ENCODE results near the gene AQP2.

The AQP2 gene

DNA sequence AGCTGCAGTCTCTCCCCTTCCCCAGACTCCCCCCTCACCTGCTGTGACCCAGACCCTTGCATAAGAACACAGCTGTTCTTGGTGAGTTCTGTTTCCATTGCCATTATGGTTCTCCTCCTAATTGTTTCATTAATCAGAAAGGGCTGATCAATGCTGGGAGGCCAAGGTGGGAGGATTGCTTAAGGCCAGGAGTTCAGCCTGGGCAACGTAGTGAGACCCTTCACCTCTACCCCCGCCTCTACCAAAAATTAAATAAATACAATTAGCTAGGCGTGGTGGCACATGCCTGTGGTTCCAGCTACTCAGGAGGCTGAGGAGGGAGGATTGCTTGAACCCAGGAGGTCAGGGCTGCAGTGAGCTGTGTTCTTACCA lies 29.6 kb upstream of the AQP2 start:
- no peak for DNase-seq

DNA sequence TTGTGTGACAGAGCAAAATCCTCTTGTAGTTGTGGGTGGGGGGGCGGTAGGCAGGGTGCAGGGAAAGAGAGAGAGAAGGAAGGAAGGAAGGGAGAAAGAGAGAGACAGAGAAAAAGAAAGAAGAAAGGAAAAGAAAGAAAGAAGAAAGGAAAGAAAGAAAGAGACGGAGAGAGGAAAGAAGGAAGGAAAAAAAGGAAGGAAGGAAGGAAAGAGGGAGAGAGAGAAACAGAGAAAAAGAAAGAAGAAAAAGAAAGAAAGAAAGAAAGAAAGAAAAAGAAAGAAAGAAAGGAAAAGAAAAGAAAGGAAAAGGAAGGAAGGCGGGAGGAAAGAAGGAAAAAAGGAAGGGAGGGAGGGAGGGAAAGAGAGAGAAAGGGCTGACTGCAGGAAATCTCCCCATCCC lies 29.2 kb upstream of the AQP2 start:
- DNase-seq, result no peak

DNA sequence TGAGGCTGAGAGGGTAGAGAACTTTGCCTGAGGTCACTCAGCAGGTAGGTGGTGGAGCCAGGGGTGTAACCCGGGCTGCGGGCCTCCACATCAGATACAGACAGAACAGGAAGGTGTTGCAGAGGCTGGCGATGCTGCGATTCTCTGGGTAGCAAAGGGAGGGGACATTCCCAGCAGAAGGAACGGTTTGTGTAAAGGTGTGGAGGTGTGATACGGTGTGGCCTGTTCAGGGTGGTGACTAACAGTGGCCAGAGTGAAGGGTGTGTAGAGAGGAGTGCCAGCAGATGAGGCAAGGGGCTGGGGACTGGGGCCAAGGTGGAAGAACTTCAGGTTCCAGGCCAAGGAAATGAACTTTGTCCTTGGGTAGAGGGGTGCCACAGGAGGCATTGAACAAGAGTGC lies 28.6 kb upstream of the AQP2 start:
- no peak for DNase-seq

DNA sequence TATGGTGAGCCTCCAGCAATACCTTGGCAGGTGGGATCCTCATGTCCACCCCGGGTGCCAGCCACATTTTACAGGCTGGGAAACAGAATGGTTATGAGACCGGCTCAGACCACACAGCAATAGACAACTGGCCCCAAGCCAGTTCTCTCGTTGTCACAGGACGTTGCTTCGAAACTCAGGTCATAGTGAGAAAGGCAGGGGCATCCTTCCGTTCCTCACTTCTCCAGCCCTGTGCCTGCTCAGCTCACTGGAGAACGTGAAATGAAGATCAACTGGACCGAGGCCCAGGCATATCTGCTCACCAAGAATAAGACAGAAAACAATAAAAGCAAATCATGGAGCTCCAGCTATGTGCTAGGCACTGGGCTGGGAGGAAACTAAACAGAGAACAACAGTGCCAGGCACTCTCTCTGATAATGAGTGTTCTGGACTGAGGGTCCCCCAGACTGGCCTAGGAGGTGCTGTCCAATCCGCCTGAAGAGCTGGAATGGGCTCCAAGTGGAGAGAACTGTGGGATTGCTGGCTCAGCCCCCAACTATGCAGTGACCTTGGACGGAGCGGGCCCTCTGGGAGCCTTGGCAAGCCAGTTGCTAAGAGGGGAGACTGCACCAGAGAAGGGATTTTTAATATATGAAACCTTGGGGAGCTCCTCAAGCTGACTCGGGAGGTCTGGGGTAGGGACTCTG lies 28.0 kb upstream of the AQP2 start:
- no peak for DNase-seq

DNA sequence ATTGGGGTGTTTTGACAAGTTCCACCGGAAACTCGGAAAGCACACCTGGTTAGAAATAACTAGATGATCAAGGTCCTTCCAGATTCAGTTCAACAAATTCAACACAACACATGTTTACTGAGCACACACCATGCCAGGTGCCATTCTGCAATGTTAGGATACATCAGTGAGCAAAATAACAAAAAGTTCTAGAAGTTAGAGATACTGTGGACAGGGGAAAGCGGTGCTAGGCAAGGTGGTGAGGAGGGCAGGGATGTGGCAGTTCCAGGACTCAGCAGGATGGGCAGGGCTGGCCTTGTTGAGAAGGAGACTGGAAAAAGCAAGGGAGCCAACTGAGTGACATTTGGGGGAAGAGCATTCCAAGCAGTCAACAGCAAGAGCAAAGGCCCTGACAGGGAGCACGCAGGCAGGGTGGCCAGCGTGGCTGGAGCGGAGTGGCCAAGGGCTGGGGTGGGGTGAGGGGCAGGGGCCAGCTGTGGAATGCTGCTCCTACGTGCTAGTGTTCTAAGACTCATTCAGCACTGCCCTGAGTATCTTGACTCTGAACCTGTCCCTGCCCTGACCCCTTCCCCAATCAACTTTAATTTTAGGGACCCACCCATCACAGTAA lies 27.4 kb upstream of the AQP2 start:
- DNase-seq, result no peak

DNA sequence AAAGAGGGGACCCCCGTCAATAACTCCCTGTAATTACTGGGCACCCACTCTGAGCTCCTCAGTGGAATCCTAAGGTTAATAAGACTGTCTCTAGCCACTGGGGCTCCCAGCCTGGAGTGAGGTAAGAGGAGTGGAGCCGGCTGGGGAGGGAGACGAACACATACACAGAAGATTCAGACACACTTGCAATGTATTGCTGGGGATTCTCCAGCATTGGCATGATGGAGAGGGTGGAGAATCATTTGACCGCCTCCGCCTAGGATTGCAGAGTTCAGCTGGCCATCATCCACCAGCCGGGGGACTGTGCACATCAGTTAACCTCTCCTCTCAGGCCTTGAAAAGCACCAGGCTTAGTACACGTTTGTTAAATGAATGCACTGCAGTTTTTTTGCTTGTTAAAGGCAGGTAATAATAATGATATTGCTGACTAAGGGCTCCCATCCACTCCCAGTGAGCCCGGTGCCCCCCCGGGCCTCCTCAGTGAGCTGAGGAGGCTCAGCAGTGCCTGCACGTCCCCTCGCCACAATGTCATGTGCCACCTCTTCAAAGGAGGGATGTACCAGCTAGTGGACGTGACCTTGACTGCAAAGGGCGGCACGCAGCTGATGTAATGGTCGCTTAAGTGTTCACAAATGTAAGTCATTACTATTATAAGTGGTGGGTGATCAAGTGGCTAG lies 26.5 kb upstream of the AQP2 start:
- DNase-seq, result no peak

DNA sequence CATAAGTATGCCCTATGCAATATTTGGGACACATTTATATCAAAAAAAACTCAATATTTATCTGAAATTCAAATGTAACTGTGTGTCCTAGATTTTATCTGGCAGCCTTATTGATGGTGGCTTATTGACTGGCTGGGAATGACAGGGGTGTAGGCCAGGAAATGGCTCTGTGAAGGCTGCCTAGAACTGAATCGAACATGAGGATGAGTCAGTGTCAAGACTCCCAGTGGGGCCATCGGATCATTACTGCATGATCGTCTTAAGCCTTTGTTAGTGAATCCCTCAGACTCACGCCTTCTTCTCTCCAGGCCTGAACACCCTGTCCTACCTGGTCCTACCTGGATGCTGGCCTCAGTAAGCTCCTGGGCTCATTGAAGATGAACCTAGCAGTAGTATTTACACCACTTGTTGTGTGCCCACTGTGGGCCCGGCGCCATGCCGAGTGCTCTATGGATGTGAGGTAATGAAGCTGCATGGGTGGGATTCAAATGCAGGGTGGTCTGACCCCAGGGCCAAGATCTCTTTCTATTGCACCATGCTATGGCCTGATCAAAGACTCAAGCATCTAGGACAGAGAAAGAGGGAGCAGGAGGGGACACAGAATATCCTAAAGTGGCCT lies 25.8 kb upstream of the AQP2 start:
- DNase-seq, result no peak

DNA sequence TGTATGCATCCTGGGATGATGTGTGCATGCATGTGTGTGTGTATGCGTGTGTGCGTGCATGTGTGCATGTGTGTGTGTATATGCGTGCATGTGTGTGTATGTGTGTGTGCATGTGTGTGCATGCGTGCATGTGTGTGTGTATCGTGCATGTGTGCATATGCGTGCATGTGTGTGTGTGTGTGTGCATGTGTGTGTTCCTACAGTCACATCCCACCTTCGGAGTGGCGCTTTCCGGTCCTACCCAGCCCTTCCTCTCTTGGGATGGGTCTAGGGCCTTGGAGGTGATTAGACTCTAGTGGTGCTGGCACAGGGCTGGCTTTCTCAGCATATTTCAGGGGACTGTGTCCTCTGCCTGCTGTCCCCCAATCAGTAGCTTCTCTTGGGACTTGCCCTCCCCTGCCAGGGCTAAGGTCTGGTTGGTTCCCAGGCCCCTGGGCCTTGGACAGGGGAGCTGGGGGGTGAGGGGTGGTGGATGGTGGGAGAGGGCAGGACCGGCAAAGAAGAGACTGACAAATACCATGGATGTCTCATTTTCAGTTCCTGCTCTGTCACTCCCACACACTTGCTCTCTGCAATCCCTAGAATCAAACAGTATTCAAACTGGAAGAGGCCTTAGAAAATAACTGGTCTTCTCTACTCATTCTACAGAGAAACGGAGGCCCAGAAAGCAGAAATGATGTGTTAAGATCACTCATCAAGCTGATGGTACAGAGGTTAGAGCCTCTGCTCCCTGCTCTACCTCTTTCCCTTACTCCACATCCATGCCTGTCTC lies 24.9 kb upstream of the AQP2 start:
- DNase-seq, result no peak

DNA sequence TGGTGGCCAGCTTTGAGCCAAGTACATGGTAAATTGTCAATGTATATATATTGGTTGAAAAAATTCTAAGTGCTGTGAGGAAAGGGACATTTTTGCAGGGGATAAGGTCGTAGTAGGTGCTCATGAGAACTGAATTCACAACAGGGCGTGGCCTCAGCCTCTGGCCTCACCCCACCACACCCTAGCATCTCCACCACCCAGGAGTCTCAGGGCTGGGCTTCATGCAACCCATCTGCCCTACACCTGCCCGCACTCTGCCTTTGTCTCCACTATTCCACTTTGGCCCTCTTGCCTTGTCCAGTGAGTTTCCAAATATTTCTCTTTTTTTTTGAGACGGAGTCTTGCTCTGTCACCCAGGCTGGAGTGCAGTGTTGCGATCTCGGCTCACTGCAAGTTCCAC lies 22.1 kb upstream of the AQP2 start:
- no peak for DNase-seq

DNA sequence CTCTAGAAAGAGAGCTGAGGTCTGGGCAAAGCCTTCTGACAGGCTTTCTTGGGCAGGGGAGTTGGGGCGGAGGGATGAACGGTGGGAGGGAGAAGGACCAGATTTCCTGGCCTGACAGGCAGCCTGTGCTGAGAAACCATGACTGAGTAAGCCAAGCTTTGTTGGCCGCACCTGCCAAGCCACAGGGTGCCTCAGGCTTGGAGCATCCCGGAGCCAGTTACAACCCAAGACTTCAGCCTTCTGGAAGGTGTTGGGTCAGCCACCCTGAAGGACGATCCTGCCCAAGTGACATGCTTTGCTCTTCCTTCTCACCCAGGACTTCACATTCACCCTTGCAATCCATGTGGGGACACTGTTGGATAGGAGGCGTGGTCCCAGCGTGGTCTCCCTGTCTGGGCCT lies 21.0 kb upstream of the AQP2 start:
- no peak for DNase-seq

DNA sequence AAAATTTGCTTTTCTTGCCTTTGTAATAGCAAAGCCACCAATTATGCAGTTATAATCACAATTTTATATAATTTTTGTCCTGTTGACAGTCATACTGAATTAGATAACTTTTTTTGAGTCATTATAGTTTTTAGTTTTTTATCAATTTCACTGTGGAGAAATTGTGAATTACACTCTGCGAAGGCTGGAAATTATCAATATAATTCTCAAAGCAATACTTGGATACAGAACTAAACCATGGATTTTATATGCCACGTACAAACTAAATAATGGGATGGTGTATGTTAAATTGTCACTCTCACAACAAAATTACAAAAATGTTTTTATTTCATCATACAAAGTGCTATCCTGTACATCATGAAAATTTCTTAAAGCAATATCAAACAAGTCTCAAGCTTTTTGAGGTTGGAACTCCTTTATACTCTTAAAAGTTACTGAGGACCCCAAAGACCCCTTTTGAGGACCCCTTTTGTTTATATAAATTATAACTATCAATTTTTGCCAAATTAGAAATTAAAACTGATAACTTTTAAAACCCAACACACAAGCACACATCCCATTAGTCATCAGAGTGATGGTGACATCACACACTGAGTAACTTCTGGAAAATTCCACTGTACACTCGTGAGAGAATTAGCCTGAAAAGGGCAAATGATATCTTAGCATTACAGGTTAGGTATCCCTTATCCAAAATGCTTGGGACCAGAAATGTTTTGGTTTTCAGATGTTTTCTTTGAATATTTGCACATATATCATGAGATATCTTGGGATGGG lies 19.8 kb upstream of the AQP2 start:
- DNase-seq, result no peak

DNA sequence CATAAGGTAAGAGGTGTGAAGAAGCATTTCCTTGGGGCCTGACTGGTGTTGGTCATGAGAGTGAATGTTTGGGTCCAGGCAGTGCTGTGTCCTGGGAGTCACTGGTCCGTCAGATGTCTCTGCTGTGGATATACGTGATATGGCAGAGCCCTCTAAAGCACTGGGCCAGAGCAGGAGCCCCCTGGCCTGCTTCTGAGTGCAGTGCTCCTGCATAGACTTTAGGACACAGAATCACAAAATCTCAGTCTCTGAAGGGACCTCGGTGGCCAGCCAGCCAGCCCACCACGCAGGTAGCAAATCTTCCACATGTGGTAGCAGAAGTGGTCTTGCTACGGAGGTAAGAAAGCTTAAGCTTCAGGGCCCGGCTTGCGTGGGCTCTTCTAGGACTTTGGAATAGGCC lies 18.5 kb upstream of the AQP2 start:
- no peak for DNase-seq

DNA sequence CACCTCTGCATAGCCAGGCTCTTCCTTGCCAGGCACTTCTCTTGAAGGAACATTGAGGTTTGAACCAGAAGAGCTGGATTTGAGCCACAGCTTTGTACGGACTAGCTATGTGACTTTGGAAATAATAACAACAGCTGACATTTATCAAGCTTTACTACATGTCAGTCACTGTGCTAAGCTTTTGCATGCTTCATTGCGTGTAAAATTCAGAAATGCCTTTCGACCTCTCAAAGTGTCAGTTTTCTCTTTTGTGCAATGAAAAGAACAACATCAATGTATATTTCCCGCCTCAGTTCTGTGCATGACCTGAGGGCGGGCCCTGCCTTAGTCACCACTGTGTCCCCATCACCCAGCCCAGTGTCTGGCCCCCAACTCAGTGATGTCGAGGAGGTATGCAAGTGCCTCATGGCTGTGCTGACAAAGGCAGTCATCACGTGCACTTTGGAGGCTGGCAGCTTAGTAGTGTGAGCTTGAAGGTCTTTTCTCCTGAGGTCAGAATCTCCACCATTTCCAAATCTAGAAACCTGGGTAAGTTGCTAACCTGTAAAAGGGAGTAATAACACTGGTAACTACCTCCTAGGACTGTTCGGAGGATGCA lies 17.9 kb upstream of the AQP2 start:
- no peak for DNase-seq

DNA sequence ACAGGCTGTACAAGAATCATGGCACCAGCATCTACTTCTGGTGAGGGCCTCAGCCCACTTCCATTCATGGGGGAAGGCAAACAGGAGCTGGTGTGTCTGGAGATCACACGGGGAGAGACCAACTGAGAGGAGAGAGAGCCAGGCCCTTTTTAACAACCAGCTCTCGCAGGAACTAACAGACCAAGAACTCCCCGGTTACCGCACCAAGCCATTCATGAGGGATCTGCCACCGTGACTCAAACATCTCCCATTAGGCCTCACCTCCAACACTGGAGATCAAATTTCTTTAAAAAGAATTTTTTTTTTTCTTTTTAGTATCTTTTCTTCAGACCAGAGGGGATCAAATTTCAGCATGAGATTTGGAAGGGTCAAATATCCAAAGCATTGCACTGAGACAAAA lies 16.7 kb upstream of the AQP2 start:
- no peak for DNase-seq

DNA sequence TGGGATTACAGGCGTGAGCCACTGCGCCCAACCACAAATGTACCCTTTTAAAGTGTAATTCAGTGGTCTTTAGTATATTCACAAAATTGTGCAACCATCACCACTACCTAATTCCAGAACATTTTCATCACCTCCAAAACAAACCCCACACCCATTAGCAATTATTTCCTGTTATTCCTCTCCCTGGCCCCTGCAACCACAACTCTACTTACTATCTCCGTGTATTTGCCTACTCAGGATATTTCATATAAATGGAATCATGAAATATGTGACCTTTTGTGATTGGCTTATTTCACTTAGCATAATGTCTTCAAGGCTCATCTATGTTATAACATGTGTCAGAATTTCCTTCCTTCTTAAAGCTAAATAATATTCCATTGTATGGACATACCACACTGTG lies 16.0 kb upstream of the AQP2 start:
- no peak for DNase-seq

DNA sequence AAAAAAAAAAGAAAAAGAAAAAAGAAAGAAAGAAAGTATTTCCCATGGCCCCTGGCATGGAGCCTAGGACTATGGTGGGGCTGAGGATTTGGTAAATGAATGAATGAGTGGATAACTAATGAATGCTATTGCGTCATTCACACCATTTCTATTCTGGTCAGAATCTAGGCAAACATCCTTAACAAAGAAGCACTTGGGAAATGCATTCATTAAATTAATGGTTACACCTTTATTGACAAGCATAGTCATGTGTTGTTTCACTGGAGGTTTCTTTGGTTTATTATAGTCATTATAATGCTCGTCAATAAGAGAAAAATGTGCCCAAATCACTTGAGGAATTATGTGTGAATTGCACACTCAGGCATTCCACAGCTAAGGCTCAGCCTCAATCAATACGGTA lies 13.6 kb upstream of the AQP2 start:
- no peak for DNase-seq

DNA sequence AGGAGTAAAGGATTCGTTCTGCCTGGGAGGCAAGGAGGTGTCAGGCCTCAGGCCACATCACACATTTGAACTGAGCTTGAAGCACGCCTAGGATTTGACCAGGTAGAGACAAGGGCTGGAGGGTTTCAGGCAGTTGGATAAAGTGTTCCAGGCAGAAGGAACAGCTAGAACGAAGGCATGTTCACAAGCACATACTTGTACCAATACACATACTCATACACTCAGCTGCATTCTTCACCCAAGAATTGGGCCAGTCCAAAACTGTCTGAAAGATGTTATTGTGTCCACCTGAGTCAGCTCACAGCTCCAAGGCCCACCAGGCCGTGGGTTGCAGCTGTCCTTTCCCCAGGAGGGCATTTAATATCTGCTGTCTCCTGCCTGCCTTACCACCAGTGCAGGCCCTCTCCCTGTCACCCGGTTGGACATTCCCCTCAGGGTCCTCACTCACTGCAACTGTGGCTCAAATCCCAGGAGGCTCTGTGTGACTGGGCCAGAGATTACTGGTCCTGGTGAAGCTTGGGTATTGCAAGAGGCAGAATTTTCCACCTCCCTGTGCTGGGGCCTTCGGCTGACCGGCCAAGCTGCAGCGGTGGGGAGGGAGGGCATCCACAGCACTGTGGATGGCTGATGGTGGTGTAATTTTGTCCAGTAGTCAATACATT lies 12.8 kb upstream of the AQP2 start:
- no peak for DNase-seq

DNA sequence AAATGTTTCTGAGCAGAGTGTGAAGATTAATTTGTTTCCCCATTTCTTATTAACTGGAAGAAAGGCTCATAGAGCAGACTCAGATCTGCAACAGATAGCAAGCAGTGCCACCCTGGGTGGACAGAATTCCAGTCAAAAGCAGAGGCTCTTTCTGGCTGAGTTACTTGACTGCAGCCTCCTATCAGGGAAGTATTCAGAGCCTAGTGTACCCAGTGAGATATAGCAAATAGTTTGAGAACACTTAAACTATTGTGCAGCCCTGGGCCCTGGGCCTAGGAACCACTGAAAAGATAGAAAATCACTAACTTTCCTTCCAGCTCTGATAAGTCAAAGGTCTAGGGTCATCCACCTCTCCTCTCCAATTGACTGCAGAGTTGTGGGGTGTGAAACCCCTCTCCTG lies 11.2 kb upstream of the AQP2 start:
- no peak for DNase-seq

DNA sequence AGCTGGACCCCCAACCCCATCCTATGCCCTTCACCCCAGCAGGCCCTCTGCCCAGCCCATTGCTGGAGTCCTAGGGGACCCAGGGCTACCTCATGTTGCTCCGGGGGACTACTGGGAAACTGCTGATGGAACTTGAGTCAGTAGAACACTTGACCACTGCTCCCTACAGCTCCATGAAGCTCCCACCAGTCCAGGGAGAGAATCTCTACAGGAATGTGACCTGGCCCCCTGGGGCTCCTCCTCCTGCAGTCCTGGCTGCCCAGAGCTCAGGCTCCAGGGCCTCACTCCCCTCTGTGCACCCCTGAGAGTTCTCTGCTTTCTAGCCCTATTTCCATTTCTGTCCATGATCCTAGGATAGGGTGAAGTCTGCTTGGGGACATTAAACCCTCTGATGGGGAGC lies 10.8 kb upstream of the AQP2 start:
- no peak for DNase-seq

DNA sequence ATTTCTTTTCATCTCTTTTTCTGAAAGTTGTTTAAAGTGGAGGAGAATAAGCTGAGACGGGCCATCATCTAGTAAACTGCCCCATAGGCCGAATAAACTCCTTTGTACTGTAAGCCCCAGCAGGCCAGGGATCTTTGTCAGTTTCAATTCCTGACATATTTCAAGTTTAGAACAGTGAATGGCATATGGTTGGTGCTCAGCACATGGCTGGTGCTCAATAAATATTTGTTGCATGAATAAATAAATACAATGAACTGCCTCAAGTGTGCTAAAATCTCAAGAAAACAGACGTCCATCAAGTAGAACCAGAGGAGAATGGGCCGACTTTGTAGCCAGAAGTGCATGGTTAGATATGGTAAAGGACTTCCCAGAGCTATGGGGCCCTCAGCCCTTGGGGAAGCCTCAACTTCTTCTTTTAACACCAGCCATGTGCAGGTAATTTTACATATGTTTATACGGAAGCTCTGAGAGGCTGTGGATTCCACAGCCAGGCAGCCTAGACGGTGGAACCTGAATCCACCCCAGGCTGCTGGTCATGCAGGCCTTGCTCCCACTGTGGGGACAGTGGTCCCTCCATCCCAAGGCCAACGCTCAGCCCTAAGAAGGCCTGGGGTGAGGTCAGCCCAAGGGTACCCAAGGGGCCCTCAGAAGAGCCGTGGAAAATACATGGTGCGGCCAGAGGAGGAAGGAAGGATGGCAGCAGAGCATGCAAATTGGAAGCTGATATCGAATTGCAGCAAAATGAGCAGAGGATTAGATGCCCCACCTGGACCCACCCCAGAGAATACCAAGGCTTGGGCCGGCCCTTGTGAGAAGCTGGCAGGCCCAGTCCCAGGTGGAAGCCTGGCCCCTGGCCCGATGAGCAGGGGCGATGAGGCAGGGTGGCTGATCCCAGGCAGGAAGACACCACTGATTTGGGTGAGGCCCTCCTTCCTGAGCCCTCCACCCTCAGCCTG lies 8.7 kb upstream of the AQP2 start:
- DNase-seq, result no peak

DNA sequence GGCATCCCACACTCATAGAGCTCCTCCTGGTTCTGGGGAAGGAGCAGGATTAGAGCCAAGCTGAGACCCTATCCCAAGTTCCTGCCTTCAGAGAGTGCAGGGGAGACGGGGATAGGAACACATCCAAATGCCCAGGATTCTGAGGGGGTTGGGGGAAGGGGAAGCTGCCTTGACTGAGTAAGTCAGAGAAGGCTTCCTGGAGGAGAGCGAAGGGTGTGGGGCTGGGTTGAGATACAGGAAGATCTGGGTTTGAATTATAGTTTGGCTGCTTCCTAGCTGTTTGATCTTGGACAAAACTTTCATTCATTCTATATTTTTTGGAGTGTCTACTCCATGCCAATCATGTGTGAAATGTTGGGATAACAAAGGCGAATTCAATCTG lies 8.0 kb upstream of the AQP2 start:
- no peak for DNase-seq

Measured in stimulated activated CD4-positive, alpha-beta T cell treated with anti-CD3 and anti-CD28 coated beads, Interleukin-1b, Interleukin-23, amount 100 ng/mL, for 48 hours (primary cell).